GM12801 (cell line): ENCODE measurements around the gene NTM.

Experiments used
- TF ChIP-seq, protein P1 (sequence below): IDR thresholded peaks from one replicate; pipeline ENCODE4 v1.5.1; 2011; ENCODE audit warnings: control low read depth; ENCODE audit not compliant: insufficient read length; ENCODE audit errors: extremely low read depth

The NTM gene

DNA sequence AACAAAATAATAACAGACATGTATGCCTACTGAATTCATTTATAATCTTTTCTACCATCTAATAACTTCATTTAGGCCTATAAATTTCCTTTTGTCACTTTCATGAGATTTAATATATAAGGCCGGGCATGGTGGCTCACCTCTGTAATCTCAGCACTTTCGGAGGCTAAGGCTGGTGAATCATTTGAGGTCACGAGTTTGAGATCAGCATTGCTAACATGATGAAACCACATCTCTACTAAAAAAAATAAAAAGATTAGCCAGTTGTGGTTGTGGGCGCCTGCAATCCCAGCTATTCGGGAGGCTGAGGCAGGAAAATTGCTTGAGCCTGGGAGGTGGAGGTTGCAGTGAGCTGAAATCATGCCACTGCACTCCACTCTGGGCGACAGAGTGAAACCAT is 14.2 kb upstream of the NTM start:
- TF ChIP-seq, protein P1, sequence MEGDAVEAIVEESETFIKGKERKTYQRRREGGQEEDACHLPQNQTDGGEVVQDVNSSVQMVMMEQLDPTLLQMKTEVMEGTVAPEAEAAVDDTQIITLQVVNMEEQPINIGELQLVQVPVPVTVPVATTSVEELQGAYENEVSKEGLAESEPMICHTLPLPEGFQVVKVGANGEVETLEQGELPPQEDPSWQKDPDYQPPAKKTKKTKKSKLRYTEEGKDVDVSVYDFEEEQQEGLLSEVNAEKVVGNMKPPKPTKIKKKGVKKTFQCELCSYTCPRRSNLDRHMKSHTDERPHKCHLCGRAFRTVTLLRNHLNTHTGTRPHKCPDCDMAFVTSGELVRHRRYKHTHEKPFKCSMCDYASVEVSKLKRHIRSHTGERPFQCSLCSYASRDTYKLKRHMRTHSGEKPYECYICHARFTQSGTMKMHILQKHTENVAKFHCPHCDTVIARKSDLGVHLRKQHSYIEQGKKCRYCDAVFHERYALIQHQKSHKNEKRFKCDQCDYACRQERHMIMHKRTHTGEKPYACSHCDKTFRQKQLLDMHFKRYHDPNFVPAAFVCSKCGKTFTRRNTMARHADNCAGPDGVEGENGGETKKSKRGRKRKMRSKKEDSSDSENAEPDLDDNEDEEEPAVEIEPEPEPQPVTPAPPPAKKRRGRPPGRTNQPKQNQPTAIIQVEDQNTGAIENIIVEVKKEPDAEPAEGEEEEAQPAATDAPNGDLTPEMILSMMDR: no peak

DNA sequence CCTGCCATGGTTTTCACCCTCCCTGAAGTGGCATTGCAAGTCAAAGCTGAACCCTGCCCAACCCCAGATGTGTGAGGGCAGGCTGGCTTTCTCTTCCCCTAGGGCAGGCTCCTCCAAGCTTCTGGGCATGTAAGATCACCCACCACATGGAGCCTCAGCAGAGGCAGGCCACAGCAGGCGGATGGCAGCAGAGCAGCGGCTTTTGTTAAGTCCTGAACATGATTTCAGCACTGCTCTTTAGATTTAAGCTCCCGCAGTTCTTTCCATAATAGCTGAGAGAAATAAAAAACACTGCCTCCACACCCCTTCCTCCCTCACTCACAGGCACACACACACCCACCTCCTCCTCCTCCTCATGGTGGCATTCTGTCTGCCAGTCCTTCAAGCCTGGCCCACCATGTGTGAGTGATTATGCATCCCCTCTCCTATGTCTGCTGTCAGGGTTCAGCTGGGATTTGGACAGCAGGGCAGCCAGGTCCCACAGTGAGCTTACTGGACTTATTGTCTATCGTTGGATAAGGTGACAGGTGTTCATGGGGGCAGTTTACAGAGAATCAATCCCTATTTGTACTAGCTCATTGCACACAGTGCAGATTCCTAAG is 5.0 kb upstream of the NTM start:
- TF ChIP-seq, protein P1: no peak

DNA sequence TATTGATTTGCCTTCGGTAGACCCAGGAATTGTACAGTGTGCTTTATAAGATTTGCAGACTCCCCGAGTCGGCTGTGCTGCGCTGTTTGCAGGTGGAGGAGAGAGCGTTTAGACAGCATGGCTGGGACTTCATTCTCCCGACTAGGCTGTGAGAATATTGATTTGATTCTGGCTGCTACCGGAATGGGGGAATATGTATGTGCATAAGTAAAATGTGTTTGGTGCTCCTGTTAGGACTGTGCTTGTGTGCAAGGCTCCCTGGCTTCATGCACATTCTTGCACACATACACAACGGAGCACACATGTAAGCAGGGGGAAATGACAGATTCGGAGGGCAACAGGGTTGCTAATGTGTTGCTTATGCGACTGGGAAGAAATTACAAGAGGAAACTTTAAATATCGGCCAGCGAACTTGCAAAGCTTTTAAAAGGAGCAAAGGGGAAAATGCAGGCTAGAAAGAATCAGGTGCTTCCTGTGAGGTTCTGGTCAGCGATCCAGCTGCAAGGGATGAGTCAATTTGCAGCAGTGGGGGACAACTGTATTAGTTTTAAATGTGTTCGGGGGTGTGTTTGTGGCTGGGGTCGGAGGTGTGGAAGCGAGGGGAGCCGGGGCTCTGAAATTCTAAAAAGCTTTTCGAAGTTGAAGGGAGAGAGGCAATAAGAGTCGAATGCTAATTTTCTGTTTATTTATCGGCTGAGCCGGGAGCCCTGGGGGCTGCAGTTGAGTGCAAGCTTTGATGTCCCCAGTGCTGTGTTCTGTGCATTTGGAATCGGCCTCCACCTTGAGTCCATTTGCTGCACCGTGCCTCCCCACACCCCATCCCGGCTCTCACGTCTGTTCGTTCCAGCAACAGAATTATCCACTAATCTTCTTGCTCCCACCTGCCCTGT is 731 bp downstream of the NTM start:
- TF ChIP-seq, protein P1: no peak

DNA sequence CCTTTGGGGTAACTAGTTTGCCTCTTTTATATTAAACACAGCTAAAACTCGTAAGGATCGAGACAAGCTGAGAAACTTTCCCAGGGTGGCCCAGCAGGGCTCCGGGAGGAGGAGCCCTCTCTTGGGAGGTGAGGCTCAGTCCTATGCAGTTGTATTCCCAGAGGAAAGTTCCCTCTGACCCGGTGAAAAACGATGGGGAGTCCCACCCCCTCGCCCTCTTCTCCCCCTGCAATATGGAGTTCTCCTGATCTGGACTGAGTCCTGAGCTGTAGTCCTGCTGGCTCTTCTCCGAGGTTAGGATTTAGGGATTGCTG is 1.3 kb downstream of the NTM start:
- TF ChIP-seq, protein P1: no peak

DNA sequence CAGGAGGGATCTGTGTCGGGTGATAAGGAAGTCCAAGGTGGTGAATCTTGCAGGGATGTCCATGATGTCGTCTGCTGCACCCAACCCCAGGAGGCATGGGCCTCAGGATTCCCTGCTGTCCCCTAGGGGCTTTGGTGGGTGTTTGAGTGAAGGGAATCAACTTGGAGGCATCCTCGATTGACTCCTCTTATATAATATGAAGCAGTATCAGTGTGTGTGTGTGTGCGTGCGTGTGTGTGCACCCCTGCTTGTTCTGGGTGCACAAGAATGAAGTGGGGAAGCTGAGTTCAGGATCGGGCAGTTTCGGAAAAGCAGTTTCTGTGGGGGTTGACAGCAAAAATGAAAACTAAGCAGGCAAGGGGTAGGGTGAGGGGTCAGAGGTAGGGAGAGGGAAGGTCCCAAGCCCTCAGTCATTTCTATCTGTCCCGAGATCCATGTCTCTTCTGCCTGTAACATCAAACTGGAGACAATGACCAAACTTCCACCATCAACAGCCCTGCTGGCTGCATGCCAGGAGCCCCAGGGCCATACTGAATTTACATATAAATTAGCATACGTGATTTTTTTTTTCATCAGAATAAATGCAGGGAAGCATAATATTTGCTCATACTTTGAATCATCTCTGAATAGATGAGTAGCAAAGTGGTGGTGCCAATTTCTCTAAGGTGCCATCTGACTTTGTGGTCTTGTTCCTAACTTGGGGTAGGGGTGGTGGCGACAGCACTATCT is 2.0 kb downstream of the NTM start:
- TF ChIP-seq, protein P1: no peak

DNA sequence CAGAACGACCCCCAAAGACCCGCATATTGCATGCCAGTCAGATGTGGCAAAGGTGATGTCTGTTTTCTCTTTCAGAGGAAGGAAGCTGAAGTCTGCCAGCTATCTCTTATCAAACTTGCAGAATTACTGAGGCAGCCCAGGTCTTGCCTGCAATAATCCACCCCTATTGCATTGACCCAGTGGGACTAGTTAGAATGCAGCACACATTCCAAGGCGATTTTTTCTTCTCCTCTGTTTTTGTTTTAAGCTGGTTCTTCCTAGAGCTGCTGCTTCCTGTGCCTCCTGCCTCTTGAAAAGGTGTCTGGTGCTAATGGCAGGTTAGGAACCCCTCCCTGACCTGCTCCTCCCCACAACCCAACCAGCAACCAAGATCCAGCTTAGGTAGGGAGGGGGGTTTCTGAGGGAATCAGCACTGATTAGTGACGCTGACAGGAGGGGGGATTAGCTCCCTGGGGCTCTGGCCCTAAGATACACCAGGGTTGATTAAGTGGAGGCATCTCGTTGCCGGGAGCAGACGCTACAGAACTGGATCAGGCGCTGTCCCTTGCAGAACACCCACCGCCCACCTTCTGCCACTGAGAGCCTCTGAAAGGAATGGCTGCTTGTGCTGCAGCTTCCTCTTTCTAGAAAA is 2.8 kb downstream of the NTM start:
- TF ChIP-seq, protein P1: no peak

DNA sequence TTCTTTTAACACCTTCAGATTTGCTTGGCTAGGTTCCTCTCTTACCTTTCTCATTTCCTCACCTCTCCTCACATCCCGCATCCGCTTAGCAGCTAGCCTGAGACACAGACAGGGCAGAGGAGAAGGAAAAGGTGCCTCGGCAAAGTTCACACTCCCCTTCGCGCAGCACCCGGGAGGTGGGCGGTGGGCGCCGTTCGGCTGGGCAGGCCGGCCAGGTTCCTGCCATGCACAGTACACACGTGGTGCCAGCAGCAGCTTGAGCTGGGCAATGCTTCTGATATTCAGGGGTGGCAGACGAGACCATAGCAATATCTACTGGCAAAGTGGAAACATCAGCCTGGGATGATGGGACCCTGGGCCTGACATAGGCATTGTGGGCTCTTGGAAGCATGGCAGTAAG is 3.3 kb downstream of the NTM start:
- TF ChIP-seq, protein P1: no peak
